Stimulated activated CD8-positive, alpha-beta memory T cell treated with anti-CD3 and anti-CD28 coated beads, Interleukin-2, amount 100 ng/mL, for 1 hour (primary cell): ENCODE measurements around the gene ULK4.
A peak's percentile ranks its signal among the peaks of the same experiment; 100 is the strongest.

Source experiments
- DNase-seq, 2 donors: peaks; one replicate each; pipeline ENCODE4 v3.0.0-alpha.2; 2020; ENCODE audit warnings: low read depth in 2 of 2

The ULK4 gene

GRCh38 chr3:41198950-41199865 is 762.7 kb downstream of the ULK4 start, which contains the start of gene CTNNB1:
TSS of gene CTNNB1 (plus strand) at chr3:41199505. CDS start at chr3:41224069, 24,564 bp downstream.
- peak; percentile 83 to 87 for DNase-seq

GRCh38 chr3:41198526-41198925 is 763.4 kb downstream of the ULK4 start:
- no peak for DNase-seq

GRCh38 chr3:41198046-41198445 is 763.9 kb downstream of the ULK4 start:
- DNase-seq = no peak
